Upper lobe of left lung (tissue), 6 donors: ENCODE measurements around the gene TPR. TPM values are rescaled to one million over a fixed set of nuclear protein-coding genes. Genes with fewer than 3 reads are reported as not detected.
"Not testable (repeated sequence)": the region's sequence is repeated elsewhere in the genome, so short reads cannot be mapped to it uniquely, and the experiment has no call there.

Source experiments
- ATAC-seq, 2 donors: fragments of 200-7000 bp; cut with Tn5 transposase; one replicate each; pipeline ENCODE4 v1.9.1; 2022; ENCODE audit warnings: mild to moderate bottlenecking in 2 of 2, moderate library complexity in 2 of 2; ENCODE audit not compliant: low FRiP score in 2 of 2
- DNase-seq, 2 donors: peaks; one replicate each; pipeline ENCODE4 v3.0.0-alpha.2; 2019 to 2020
- H3K27ac ChIP-seq, 4 donors: fragments of 200-600 bp; sonication (generic); one replicate each; pipeline ENCODE4 v1.5.1; 2016 to 2019
- H3K27me3 ChIP-seq, 4 donors: fragments of 200-600 bp; sonication (generic); one replicate each; pipeline ENCODE4 v1.5.1; 2017 to 2019
- H3K36me3 ChIP-seq, 4 donors: fragments of 200-600 bp; sonication (generic); one replicate each; pipeline ENCODE4 v1.5.1; 2016 to 2019
- H3K4me1 ChIP-seq, 4 donors: fragments of 200-600 bp; sonication (generic); one replicate each; pipeline ENCODE4 v1.5.1; 2018 to 2019
- H3K4me3 ChIP-seq, 4 donors: fragments of 200-600 bp; sonication (generic); one replicate each; pipeline ENCODE4 v1.5.1; 2017 to 2019; ENCODE audit warnings: mild to moderate bottlenecking in 2 of 4, moderate library complexity in 1 of 4
- H3K9me3 ChIP-seq, 4 donors: fragments of 200-600 bp; sonication (generic); one replicate each; pipeline ENCODE4 v1.5.1; 2018 to 2019
- EP300 ChIP-seq, 4 donors: sonication (generic); formaldehyde crosslinking; IDR thresholded peaks; one replicate each; pipeline ENCODE4 v1.5.1; 2017; ENCODE audit warnings: antibody characterized with exemption in 4 of 4, control low read depth in 2 of 4
- POLR2A ChIP-seq, 4 donors: fragments of 450-650 bp; IDR thresholded peaks; one replicate each; pipeline ENCODE4 v1.5.1; 2016 to 2017; ENCODE audit warnings: antibody characterized with exemption in 4 of 4, mild to moderate bottlenecking in 2 of 4
- POLR2AphosphoS5 ChIP-seq, 2 donors: sonication (generic); formaldehyde crosslinking; IDR thresholded peaks; one replicate each; pipeline ENCODE4 v1.5.1; 2017; ENCODE audit warnings: antibody characterized with exemption in 2 of 2
- WGBS, 2 donors: methylation state at CpG; one replicate each; pipeline ENCODE4 v1.1.5; 2017 to 2018; 5-methylcytosine and 5-hydroxymethylcytosine counted together
- total RNA-seq, 6 donors: library from RNA; depleted of rRNA in 4 of 6; stranded (reverse); fragments of >200 nt in 4 of 6; gene quantifications; one replicate each; pipeline versions ENCODE4 v1.1.0 to v1.2.1, GENCODE V29; 2016 to 2021
- TF ChIP-seq, protein P1 (sequence below), 6 experiments: fragments of 450-650 bp in 4 of 6; fragments of 200-600 bp in 2 of 6; sonication (generic) in 2 of 6; IDR thresholded peaks; one replicate each; pipeline ENCODE4 v1.5.1; 2016 to 2019; ENCODE audit warnings: antibody characterized with exemption in 6 of 6
- donor health status: DM: no; HTN: no; CAD: no; lungs with moderate emphysema.
- donor health status: DM: no; HTN: yes; CAD: no; lungs with severe emphysema.

The TPR gene
- total RNA-seq, 6 donors from 2014 or later = 42.2 to 132 (median 82.3) TPM

DNA sequence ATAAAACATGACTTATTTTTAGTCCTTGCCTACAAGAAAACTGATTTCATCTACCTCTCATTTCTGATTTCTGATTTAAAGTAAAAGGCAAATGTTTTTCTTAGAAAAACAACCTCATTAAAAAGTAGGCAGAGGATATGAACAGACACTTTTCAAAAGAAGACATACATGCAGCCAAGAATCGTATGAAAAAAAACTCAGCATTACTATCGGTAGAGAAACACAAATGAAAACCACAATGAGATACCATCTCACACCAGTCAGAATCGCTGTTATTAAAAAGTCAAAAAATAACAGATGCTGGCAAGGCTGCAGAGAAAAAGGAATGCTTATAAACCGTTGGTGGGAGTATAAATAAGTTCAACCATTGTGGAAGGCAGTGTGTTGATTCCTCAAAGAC lies 16.8 kb upstream of the TPR start:
- 90 to 93% methylated on average over 4 of the region's 4 CpGs for WGBS, 2 donors
- Histone ChIP-seq H3K27ac (no peak overlapping the region), H3K9me3 (no peaks in the 10 kb centered on the region), H3K36me3 (peaks cover 26 to 95% (median 36%) of the 10 kb centered on the region in 4 donors), H3K4me3 (no peak overlapping the region), H3K27me3 (no peaks in the 10 kb centered on the region), H3K4me1 (no peaks in the 10 kb centered on the region)
- ATAC-seq (no peak), DNase-seq (no peak)
- no peak for TF ChIP-seq POLR2AphosphoS5 (IDR thresholded peaks at IDR 0.05)
- TF ChIP-seq POLR2A (IDR thresholded peaks at IDR 0.05) = no peak

DNA sequence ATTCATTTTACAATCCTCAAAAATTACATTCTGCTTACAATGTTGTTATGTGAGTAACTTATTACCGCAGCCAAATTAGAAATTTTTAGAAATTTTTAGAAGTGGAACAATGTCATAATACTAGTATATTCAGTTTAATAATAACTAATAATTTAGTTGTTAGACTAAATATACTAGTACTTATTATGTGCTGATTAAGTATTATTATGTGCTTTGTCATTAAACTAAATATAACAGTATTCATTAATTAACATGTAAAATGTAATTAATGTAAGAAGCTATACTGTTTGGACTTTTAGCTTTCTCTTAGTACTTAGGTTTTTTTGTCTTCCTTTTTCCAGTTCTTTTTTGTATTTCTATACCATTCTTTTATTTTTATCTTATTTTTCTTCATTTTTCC lies 15.9 kb upstream of the TPR start:
- no peak overlapping the region for H3K4me3 ChIP-seq
- H3K27ac ChIP-seq = no peak overlapping the region
- ATAC-seq (no peak), DNase-seq (no peak)
- no peaks in the 10 kb centered on the region for H3K4me1 ChIP-seq
- TF ChIP-seq POLR2AphosphoS5 (IDR thresholded peaks at IDR 0.05) (no peak), POLR2A (IDR thresholded peaks at IDR 0.05) (no peak), EP300 (IDR thresholded peaks at IDR 0.05) (no peak)
- TF ChIP-seq, protein P1, sequence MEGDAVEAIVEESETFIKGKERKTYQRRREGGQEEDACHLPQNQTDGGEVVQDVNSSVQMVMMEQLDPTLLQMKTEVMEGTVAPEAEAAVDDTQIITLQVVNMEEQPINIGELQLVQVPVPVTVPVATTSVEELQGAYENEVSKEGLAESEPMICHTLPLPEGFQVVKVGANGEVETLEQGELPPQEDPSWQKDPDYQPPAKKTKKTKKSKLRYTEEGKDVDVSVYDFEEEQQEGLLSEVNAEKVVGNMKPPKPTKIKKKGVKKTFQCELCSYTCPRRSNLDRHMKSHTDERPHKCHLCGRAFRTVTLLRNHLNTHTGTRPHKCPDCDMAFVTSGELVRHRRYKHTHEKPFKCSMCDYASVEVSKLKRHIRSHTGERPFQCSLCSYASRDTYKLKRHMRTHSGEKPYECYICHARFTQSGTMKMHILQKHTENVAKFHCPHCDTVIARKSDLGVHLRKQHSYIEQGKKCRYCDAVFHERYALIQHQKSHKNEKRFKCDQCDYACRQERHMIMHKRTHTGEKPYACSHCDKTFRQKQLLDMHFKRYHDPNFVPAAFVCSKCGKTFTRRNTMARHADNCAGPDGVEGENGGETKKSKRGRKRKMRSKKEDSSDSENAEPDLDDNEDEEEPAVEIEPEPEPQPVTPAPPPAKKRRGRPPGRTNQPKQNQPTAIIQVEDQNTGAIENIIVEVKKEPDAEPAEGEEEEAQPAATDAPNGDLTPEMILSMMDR (IDR thresholded peaks at IDR 0.05) = no peak
- H3K9me3 ChIP-seq = no peaks in the 10 kb centered on the region
- no peaks in the 10 kb centered on the region for H3K27me3 ChIP-seq
- WGBS, 2 donors = 96 to 100% methylated on average over 1 of the region's 1 CpG
- H3K36me3 ChIP-seq = peaks cover 23 to 95% (median 30%) of the 10 kb centered on the region in 4 donors

DNA sequence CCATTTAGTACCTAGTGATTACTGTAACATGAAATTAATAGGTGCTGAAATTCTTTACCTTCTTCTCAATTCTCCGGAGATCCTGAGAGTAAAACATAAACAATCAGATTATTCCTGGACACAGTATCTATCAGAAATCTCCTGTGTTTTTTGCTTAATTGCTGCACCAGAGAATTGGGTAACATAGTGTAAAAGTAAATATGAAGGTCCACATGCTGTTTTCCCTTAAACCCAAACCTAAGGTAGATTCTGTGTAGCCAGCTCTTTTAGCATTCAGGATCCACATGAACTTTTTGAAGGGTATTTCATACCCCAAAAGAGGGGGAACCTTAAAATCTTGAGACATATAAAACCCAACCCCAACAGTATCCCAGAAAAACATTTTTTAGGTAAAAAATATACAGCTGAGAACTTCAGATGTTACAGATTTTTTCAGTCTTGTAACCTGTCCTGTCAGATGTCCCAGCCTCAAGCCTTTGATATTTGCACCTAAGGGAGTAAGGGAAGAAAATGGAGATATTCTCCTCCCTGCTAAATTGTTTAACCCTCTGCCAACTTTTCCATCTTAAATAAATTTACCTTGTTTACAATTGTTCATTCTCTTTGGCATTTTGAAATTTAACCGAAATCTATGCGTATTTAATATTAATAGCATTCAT lies 11.8 kb upstream of the TPR start:
- ATAC-seq (no peak), DNase-seq (no peak)
- WGBS, 2 donors = 90% methylated on average over 3 of the region's 3 CpGs
- H3K4me3 ChIP-seq = no peak overlapping the region
- H3K27ac ChIP-seq = no peak overlapping the region
- no peaks in the 10 kb centered on the region for H3K9me3 ChIP-seq
- TF ChIP-seq EP300 (IDR thresholded peaks at IDR 0.05) = no peak
- TF ChIP-seq POLR2AphosphoS5 (IDR thresholded peaks at IDR 0.05) = no peak
- TF ChIP-seq, protein P1 (IDR thresholded peaks at IDR 0.05) = no peak
- TF ChIP-seq POLR2A (IDR thresholded peaks at IDR 0.05) = no peak
- H3K27me3 ChIP-seq = no peaks in the 10 kb centered on the region
- peaks cover 13 to 83% (median 19%) of the 10 kb centered on the region in 4 donors for H3K36me3 ChIP-seq
- no peaks in the 10 kb centered on the region for H3K4me1 ChIP-seq

DNA sequence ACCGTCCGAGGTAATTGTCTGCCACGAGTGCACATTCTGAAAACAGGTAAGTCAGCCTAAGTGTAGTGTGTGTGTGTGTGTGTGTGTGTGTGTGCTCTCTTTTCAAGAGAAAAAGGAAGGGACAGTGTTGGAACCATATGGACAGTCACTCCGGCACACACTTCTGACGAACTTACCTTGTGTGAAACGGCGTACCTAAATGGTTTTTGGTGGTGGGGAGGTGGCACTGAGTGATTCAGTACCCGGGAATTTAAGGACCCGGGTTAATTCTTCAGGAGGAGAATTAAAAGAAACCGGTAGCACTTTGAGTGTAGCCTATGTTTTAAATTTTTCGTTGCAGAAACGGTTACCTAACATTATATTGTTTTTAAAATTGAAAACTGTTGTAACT lies 871 bp upstream of the TPR start:
- WGBS, 2 donors = 0 to 1% methylated on average over 12 of the region's 12 CpGs
- Histone ChIP-seq H3K4me1 (peaks cover 16 to 25% (median 23%) of the 10 kb centered on the region in 4 donors), H3K4me3 (peak overlapping the region; percentile 30 to 88 (median 86)), H3K9me3 (no peaks in the 10 kb centered on the region), H3K27me3 (no peaks in the 10 kb centered on the region), H3K36me3 (peaks cover 3 to 31% (median 10%) of the 10 kb centered on the region in 4 donors), H3K27ac (peak overlapping the region; percentile 96 to 98 (median 97))
- ATAC-seq = peak; percentile 24 to 44
- peak in 1 of 4 donors; percentile 4 for TF ChIP-seq POLR2A (IDR thresholded peaks at IDR 0.05)
- TF ChIP-seq EP300 (IDR thresholded peaks at IDR 0.05) = no peak
- DNase-seq = no peak

DNA sequence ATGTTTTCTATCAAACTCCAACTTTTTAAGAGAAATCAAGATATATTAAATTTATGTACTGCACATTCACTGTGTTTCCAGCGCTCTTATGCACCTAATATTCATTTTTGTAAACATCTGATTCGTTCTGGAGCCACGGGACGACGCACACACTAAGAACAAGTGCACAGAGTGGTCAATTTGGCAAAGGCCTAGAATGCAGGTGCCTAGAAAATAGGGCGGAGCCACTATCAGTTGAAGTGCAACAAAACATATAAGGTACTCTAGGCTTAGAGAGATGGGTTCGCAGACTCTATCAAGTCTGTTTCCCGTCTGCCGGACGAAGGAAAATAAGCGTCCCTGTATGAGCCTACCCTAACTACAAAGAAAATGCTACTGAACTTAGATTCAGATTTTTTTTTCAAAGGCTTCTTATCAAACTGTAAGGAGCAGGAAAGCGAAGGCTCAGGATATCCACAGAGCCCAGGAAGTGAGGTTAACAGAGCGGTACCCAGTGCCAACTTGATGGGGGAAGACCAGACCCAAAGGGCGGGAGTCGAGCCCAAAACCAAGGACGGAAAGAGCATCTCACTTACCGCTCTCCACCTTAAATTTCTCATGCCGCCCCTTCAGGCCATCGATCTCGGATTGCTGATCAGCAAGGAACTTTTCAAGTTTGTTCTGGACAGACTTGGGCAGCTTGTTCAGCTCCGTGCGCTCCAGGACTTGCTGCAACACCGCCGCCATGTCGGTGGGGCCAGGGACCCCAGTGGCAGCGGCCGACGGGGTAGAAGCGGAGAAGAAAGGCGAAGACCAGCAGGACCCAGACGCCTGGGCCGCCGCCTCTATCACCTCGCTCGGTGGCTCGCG lies 526 bp downstream of the TPR start:
- Histone ChIP-seq H3K27me3 (no peaks in the 10 kb centered on the region), H3K4me3 (peak overlapping the region; percentile 76 to 88 (median 86)), H3K36me3 (peaks cover 3 to 34% (median 11%) of the 10 kb centered on the region in 4 donors), H3K4me1 (peaks cover 16 to 25% (median 23%) of the 10 kb centered on the region in 4 donors), H3K27ac (peak overlapping the region; percentile 96 to 98 (median 97)), H3K9me3 (no peaks in the 10 kb centered on the region)
- ATAC-seq = peak in 1 of 2 donors; percentile 16
- DNase-seq = peak in 1 of 2 donors; percentile 57
- TF ChIP-seq POLR2A (IDR thresholded peaks at IDR 0.05) (peak in 1 of 4 donors; percentile 18), EP300 (IDR thresholded peaks at IDR 0.05) (no peak), POLR2AphosphoS5 (IDR thresholded peaks at IDR 0.05) (no peak)
- TF ChIP-seq, protein P1 (IDR thresholded peaks at IDR 0.05) = no peak
- WGBS, 2 donors = 0 to 1% methylated on average over 20 to 36 of the region's 37 CpGs

DNA sequence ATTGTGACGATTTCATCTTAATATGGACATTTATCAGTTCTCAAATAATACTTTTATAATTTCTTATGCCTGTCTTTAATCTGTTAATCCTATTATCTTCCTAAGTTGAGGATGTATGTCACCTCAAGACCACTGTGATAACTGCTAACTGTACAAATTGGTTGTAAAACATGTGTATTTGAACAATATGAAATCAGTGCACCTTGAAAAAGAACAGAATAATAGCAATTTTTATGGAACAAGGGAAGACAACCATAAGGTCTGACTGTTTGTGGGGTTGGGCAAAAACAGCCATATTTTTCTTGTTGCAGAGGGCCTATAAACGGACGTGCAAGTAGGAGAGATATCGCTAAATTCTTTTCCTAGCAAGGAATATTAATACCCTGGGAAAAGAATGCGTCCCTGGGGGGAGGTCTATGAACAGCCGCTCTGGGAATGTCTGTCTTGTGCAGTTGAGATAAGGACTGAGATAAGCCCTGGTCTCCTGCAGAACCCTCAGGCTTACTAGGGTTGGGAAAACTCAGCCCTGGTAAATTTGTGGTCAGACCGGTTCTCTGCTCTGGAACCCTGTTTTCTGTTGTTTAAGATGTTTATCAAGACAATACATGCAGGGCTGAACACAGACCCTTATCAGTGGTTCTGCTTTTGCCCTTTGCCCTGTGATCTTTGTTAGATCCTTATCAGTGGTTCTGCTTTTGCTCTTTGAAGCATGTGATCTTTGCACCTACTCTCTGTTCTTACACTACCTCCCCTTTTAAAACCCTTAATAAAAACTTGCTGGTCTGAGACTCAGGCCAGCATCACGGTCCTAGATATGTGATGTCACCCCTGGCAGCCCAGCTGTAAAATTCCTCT lies 27.0 kb downstream of the TPR start:
- WGBS, 2 donors = 92 to 94% methylated on average over 8 of the region's 8 CpGs
- not testable (repeated sequence) for H3K4me3 ChIP-seq

More for the DNA sequence above, 27.0 kb downstream of the TPR start:
- not testable (repeated sequence) for H3K27me3 ChIP-seq, H3K27ac ChIP-seq, H3K4me1 ChIP-seq, ATAC-seq, H3K9me3 ChIP-seq, DNase-seq
- peaks cover 62 to 100% (median 86%) of the 10 kb centered on the region in 4 donors for H3K36me3 ChIP-seq
